Tibial nerve (tissue), 4 donors: Measurements from ENCODE around the gene IFT20.

ENCODE experiments used
- CTCF ChIP-seq, 5 experiments: fragments of 200-600 bp in 3 of 5; fragments of 450-650 bp in 2 of 5; sonication (generic) in 3 of 5; IDR thresholded peaks; one replicate each; pipeline ENCODE4 v1.5.1; 2016 to 2019; ENCODE audit warnings: antibody characterized with exemption in 5 of 5, mild to moderate bottlenecking in 3 of 5, moderate library complexity in 2 of 5
- EP300 ChIP-seq, 2 donors: sonication (generic); formaldehyde crosslinking; IDR thresholded peaks; one replicate each; pipeline ENCODE4 v1.6.1; 2017; ENCODE audit warnings: antibody characterized with exemption in 2 of 2, mild to moderate bottlenecking in 1 of 2
- POLR2A ChIP-seq, 2 donors: fragments of 450-650 bp; IDR thresholded peaks; one replicate each; pipeline ENCODE4 v1.6.1; 2017; ENCODE audit warnings: antibody characterized with exemption in 2 of 2, mild to moderate bottlenecking in 2 of 2, moderate library complexity in 2 of 2

- TF ChIP-seq CTCF (IDR thresholded peaks at IDR 0.05) (no peak), POLR2A (IDR thresholded peaks at IDR 0.05) (no peak), EP300 (IDR thresholded peaks at IDR 0.05) (no peak)
Measured at GRCh38 chr17:28348979-28349378, 13.7 kb upstream of the IFT20 start.
